ENCODE results near the gene ALG2. TPM values are rescaled to one million over a fixed set of nuclear protein-coding genes. Genes with fewer than 3 reads are reported as not detected.

The ALG2 gene
- total and polyA plus RNA-seq, 7 experiments from 2014 or later: 13.9 to 33.7 (median 25.2) TPM

DNA sequence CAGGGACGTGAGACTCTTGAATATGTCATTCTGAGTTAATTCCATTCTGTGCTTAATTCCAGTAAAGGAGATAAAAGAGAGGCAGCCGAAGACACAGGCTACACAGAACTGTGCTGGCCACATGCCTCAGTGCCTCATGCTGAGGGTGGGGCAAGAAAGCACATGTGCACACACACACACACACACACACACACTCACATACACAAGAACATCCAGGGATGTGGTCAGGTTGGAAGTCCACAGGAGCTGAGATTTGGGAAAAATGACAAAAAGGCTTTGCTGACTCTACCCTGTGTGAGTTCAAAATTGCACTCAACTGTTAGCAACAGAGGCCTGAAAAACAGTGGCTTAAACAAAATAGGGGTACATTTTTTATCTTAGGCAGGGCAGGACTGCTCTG is 40.5 kb downstream of the ALG2 start:
- Mint-ChIP-seq H3K27me3 (no peaks in the 10 kb centered on the region), H3K4me1 (peaks cover 0 to 43% (median 9%) of the 10 kb centered on the region in 7 donors), H3K36me3 (peaks cover 0 to 1% (median 0%) of the 10 kb centered on the region in 5 donors), H3K4me3 (peak overlapping the region in 1 of 10 donors; percentile 41), H3K9me3 (no peaks in the 10 kb centered on the region), H3K27ac (peak overlapping the region in 1 of 9 donors; percentile 67)
- Histone ChIP-seq H3K27me3 (ENCODE audit: control insufficient read depth in 2 of 2, insufficient read depth in 2 of 2, low read length in 2 of 2) (no peaks in the 10 kb centered on the region), H3K27ac (ENCODE audit: low read depth, low read length) (no peak overlapping the region), H3K4me1 (ENCODE audit: control insufficient read depth in 2 of 2, insufficient read depth in 2 of 2, low read length in 2 of 2) (peaks cover 0 to 3% of the 10 kb centered on the region in 2 donors), H3K36me3 (ENCODE audit: control insufficient read depth in 2 of 3, insufficient read depth in 3 of 3, low read length in 3 of 3) (no peaks in the 10 kb centered on the region), H3K9me3 (ENCODE audit: control insufficient read depth in 2 of 3, low read length in 3 of 3) (no peaks in the 10 kb centered on the region), H3K4me3 (ENCODE audit: low read length) (no peak overlapping the region)
- intact Hi-C loops (cut with micrococcal nuclease): loop anchor here in 1 of 2 donors (2.0 to 5.0 kb wide), 3 partner anchors 14 to 1416 kb away; partner anchors contain the start of gene NR4A3
- DNase-seq (no peak), ATAC-seq (no peak)
- CTCF ChIA-PET: interaction anchor here (0.6 kb wide), 1 partner anchor 206 kb away, joined by 3 read pairs; no protein-coding TSS in a partner anchor
- POLR2A ChIA-PET: no interaction called here

DNA sequence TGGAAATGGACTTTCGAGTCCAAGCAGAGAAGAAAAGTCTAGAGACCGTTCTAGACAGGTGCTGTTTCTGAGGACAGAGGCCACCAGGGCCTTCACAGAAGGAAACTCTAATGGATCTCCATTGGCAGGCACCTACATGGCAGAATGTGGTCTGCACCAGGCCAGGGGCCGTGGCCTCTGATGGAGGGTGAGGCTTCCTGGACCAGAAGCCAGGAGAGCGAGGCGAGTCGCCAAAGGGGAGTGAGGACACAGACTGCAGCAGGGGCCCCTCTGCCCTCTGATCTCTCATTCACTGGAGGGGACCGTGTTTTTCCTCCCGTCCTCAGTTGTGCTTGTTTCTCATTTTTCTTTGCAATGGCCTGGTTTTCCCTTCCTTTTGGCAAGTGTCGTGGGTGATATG is 41.1 kb downstream of the ALG2 start:
- Mint-ChIP-seq H3K9me3 (no peaks in the 10 kb centered on the region), H3K27ac (peak overlapping the region in 2 of 9 donors; percentile 43 to 59), H3K36me3 (peaks cover 0 to 1% (median 0%) of the 10 kb centered on the region in 5 donors), H3K4me3 (no peak overlapping the region), H3K27me3 (no peaks in the 10 kb centered on the region), H3K4me1 (peaks cover 0 to 43% (median 8%) of the 10 kb centered on the region in 7 donors)
- Histone ChIP-seq H3K27ac (ENCODE audit: low read depth, low read length) (no peak overlapping the region), H3K4me3 (ENCODE audit: low read length) (no peak overlapping the region), H3K4me1 (ENCODE audit: control insufficient read depth in 2 of 2, insufficient read depth in 2 of 2, low read length in 2 of 2) (peaks cover 0 to 3% of the 10 kb centered on the region in 2 donors), H3K27me3 (ENCODE audit: control insufficient read depth in 2 of 2, insufficient read depth in 2 of 2, low read length in 2 of 2) (no peaks in the 10 kb centered on the region), H3K36me3 (ENCODE audit: control insufficient read depth in 2 of 3, insufficient read depth in 3 of 3, low read length in 3 of 3) (no peaks in the 10 kb centered on the region), H3K9me3 (ENCODE audit: control insufficient read depth in 2 of 3, low read length in 3 of 3) (no peaks in the 10 kb centered on the region)
- ATAC-seq (no peak), DNase-seq (no peak)
- intact Hi-C loops (cut with micrococcal nuclease): loop anchor here in 1 of 2 donors (2.0 to 5.0 kb wide), 3 partner anchors 14 to 1417 kb away; partner anchors contain the start of gene NR4A3
- ChIA-PET POLR2A (no interaction called here), CTCF (no interaction called here)

DNA sequence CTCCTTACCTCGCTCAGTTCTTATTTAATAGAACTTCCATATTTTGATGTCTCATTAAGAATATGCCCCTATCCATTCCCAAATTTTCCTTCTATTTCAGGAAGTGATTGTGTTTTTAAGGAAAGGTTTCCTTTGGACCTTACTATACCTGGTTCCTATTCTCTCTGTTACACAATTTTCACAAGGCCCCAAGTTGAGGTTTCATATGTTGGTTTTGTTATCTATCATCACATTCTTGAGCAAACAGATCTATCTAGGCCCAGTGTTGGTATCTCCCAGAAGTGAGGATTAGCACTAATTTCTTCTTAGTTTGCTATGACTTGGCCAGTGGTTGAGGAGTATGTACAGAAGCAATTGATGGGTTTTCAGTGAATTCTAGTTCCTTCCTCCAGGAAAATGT is 41.5 kb downstream of the ALG2 start:
- Mint-ChIP-seq H3K27me3 (no peaks in the 10 kb centered on the region), H3K4me1 (peaks cover 0 to 43% (median 8%) of the 10 kb centered on the region in 7 donors), H3K9me3 (no peaks in the 10 kb centered on the region), H3K4me3 (no peak overlapping the region), H3K36me3 (peaks cover 0 to 1% (median 0%) of the 10 kb centered on the region in 5 donors), H3K27ac (no peak overlapping the region)
- Histone ChIP-seq H3K27ac (ENCODE audit: low read depth, low read length) (no peak overlapping the region), H3K4me3 (ENCODE audit: low read length) (no peak overlapping the region), H3K4me1 (ENCODE audit: control insufficient read depth in 2 of 2, insufficient read depth in 2 of 2, low read length in 2 of 2) (peaks cover 0 to 3% of the 10 kb centered on the region in 2 donors), H3K27me3 (ENCODE audit: control insufficient read depth in 2 of 2, insufficient read depth in 2 of 2, low read length in 2 of 2) (no peaks in the 10 kb centered on the region), H3K9me3 (ENCODE audit: control insufficient read depth in 2 of 3, low read length in 3 of 3) (no peaks in the 10 kb centered on the region), H3K36me3 (ENCODE audit: control insufficient read depth in 2 of 3, insufficient read depth in 3 of 3, low read length in 3 of 3) (no peaks in the 10 kb centered on the region)
- DNase-seq (no peak), ATAC-seq (no peak)
- POLR2A ChIA-PET: no interaction called here
- CTCF ChIA-PET: no interaction called here
- intact Hi-C loops (cut with micrococcal nuclease): loop anchor here in 1 of 2 donors (2.0 to 5.0 kb wide), 3 partner anchors 13 to 1417 kb away; partner anchors contain the start of gene NR4A3

DNA sequence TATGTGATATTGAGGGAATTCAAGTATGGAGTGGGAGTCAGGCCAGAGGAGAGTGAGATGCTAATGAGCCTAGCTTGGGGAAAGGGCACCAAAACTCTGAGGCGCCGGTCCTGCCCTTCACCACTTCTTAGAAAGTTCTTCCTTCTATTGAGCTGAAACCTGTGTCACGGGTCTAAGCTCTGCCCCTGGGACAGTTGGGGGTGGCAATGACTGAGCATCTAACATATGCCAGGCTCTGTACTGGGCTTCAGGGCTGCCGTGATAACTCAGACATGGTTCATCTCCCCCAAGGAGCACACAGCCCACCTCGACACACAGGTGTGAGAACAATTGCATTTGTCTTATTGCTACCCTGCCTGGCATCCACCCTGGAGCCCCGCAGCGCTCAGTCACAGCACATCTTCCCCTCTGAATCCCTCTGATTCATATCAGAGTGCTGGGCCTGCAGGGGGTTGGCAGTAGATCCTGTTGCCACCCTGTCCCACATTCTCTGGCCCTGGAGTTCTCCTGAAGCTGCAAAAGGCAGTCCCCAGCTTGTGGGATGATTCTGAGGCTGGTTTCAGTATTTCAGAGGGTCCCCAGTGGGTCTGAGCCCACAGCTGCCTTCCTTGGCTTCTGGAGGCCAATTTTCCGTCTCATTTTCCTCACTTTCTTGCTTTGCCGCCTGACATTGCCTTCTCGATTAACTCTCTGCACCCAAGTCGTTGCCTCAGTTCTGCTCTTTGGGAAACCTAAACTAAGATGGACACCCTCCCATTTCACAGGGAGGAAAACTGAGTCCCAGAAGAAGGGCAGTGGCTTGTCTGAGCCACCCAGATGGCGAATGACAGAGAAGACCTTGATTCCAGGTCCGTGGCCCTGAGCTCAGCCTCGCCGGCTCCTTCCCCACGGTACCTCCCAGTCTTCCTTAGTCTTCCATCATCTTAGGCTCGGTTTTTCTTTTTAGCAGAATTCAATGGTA is 42.5 kb downstream of the ALG2 start:
- H3K4me1 ChIP-seq (ENCODE audit: control insufficient read depth in 2 of 2, insufficient read depth in 2 of 2, low read length in 2 of 2): no peaks in the 10 kb centered on the region
- POLR2A ChIA-PET: no interaction called here
- H3K27ac ChIP-seq (ENCODE audit: low read depth, low read length): no peak overlapping the region
- no peaks in the 10 kb centered on the region for H3K27me3 ChIP-seq (ENCODE audit: control insufficient read depth in 2 of 2, insufficient read depth in 2 of 2, low read length in 2 of 2)
- peaks cover 0 to 1% (median 0%) of the 10 kb centered on the region in 5 donors for H3K36me3 Mint-ChIP-seq
- no peak for DNase-seq
- no peak for ATAC-seq
- H3K4me1 Mint-ChIP-seq: peaks cover 0 to 41% (median 4%) of the 10 kb centered on the region in 7 donors
- H3K4me3 Mint-ChIP-seq: no peak overlapping the region
- no peak overlapping the region for H3K27ac Mint-ChIP-seq
- intact Hi-C loops (cut with micrococcal nuclease): no loop called here
- CTCF ChIA-PET: interaction anchor here (0.5 to 0.8 kb wide), 3 partner anchors 8 to 851 kb away, joined by 3 to 4 read pairs (median 3); no protein-coding TSS in a partner anchor
- no peaks in the 10 kb centered on the region for H3K9me3 Mint-ChIP-seq
- H3K4me3 ChIP-seq (ENCODE audit: low read length): no peak overlapping the region
- no peaks in the 10 kb centered on the region for H3K9me3 ChIP-seq (ENCODE audit: control insufficient read depth in 2 of 3, low read length in 3 of 3)
- no peaks in the 10 kb centered on the region for H3K36me3 ChIP-seq (ENCODE audit: control insufficient read depth in 2 of 3, insufficient read depth in 3 of 3, low read length in 3 of 3)
- H3K27me3 Mint-ChIP-seq: peaks cover 0 to 3% (median 0%) of the 10 kb centered on the region in 5 donors

DNA sequence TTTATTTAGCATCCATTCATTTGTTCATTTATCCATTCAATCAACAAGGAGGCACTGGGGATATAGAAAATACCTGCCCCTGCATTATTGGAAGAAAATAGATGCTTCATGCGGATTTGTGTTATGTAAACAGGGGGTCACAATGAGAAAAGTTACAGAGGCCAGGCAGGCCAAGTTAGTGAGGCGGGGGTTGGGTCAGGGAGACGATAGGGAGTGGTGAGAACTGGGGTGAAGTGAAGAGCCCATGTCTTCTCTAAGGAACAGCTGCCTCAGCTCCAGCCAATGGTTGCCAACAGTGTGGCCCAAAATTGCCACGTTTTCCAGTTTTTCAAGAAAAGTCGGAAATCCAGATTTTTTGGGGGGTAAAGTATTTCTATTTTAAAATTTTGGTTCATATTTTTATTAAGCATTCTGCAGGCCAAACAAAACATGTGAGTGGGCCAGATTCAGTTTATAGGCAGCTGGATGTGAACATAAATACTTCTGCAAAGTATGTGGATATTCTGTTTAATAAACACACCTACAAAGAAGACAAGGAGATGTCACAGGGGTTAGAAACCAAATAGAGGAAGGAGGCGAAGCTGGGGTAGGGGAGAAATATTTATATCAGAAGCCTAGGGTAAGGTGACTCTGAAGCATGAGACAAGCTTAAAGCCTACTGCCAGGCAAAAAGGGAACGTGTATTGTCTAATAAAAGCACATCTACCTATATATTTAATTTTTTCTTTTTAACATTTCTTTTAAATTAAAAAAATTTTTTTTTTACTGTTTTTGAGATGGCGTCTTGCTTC is 44.0 kb downstream of the ALG2 start:
- Histone ChIP-seq H3K4me1 (ENCODE audit: control insufficient read depth in 2 of 2, insufficient read depth in 2 of 2, low read length in 2 of 2) (no peaks in the 10 kb centered on the region), H3K9me3 (ENCODE audit: control insufficient read depth in 2 of 3, low read length in 3 of 3) (no peaks in the 10 kb centered on the region), H3K4me3 (ENCODE audit: low read length) (no peak overlapping the region), H3K27me3 (ENCODE audit: control insufficient read depth in 2 of 2, insufficient read depth in 2 of 2, low read length in 2 of 2) (no peaks in the 10 kb centered on the region), H3K27ac (ENCODE audit: low read depth, low read length) (no peak overlapping the region), H3K36me3 (ENCODE audit: control insufficient read depth in 2 of 3, insufficient read depth in 3 of 3, low read length in 3 of 3) (no peaks in the 10 kb centered on the region)
- H3K27me3 Mint-ChIP-seq: peaks cover 0 to 6% (median 4%) of the 10 kb centered on the region in 5 donors
- peaks cover 0 to 4% (median 0%) of the 10 kb centered on the region in 5 donors for H3K36me3 Mint-ChIP-seq
- no peak overlapping the region for H3K4me3 Mint-ChIP-seq
- CTCF ChIA-PET: no interaction called here
- intact Hi-C loops (cut with micrococcal nuclease): no loop called here
- H3K9me3 Mint-ChIP-seq: no peaks in the 10 kb centered on the region
- POLR2A ChIA-PET: no interaction called here
- H3K4me1 Mint-ChIP-seq: peaks cover 0 to 42% (median 2%) of the 10 kb centered on the region in 7 donors
- H3K27ac Mint-ChIP-seq: no peak overlapping the region
- ATAC-seq (no peak), DNase-seq (no peak)

DNA sequence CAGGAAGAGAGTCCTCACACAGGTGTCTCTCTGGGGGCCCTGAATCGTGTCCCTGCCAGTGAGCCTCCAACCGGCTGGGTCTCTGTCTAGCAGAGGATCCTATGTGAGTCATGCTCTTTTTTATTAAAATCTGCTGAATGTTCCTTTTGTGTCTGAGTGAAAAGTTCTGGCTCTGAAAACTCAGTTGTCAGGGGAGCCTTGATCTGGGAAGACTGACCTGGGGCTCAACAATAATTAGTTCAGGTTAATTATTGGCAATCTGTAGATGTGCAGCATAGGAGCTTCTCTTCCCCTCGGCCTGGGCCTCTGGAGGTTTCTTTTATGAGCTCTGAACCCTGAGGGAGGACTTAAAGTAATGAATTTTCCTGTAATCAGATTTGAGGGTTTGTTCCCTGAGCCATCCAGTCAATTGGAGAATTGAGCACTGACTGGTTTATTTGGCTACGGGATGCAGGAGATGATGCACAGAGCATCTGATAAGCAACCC is 45.2 kb downstream of the ALG2 start:
- no peak overlapping the region for H3K4me3 ChIP-seq (ENCODE audit: low read length)
- Mint-ChIP-seq H3K9me3 (no peaks in the 10 kb centered on the region), H3K4me3 (no peak overlapping the region), H3K4me1 (peaks cover 0 to 30% (median 0%) of the 10 kb centered on the region in 7 donors), H3K27me3 (peaks cover 7 to 12% (median 7%) of the 10 kb centered on the region in 5 donors), H3K36me3 (peaks cover 0 to 8% (median 1%) of the 10 kb centered on the region in 5 donors), H3K27ac (peak overlapping the region in 2 of 9 donors; percentile 14 to 39)
- ChIA-PET CTCF (interaction anchor here (0.6 to 1.5 kb wide), 2 partner anchors 10 to 177 kb away, joined by 5 read pairs; no protein-coding TSS in a partner anchor), POLR2A (no interaction called here)
- no peaks in the 10 kb centered on the region for H3K4me1 ChIP-seq (ENCODE audit: control insufficient read depth in 2 of 2, insufficient read depth in 2 of 2, low read length in 2 of 2)
- ATAC-seq: no peak
- H3K27me3 ChIP-seq (ENCODE audit: control insufficient read depth in 2 of 2, insufficient read depth in 2 of 2, low read length in 2 of 2): no peaks in the 10 kb centered on the region
- H3K9me3 ChIP-seq (ENCODE audit: control insufficient read depth in 2 of 3, low read length in 3 of 3): no peaks in the 10 kb centered on the region
- H3K27ac ChIP-seq (ENCODE audit: low read depth, low read length): no peak overlapping the region
- no peaks in the 10 kb centered on the region for H3K36me3 ChIP-seq (ENCODE audit: control insufficient read depth in 2 of 3, insufficient read depth in 3 of 3, low read length in 3 of 3)
- DNase-seq: no peak
- intact Hi-C loops (cut with micrococcal nuclease): no loop called here
